HG03521 (cell line): ENCODE data around the gene UBXN10.
"Not testable (repeated sequence)": the region's sequence is repeated elsewhere in the genome, so short reads cannot be mapped to it uniquely, and the experiment has no call there.

Source experiments
- ATAC-seq: cut with Tn5 transposase; IDR thresholded peaks from one replicate; pipeline ENCODE4 v1.9.1; 2021; ENCODE audit warnings: mild to moderate bottlenecking, moderate library complexity; ENCODE audit not compliant: unreplicated experiment

The UBXN10 gene

GRCh38 chr1:20199403-20199802 is 13.5 kb downstream of the UBXN10 start:
- no peak for ATAC-seq

- ATAC-seq = no peak
These were observed 13.9 kb downstream of the UBXN10 start for GRCh38 chr1:20199840-20200239.

DNA sequence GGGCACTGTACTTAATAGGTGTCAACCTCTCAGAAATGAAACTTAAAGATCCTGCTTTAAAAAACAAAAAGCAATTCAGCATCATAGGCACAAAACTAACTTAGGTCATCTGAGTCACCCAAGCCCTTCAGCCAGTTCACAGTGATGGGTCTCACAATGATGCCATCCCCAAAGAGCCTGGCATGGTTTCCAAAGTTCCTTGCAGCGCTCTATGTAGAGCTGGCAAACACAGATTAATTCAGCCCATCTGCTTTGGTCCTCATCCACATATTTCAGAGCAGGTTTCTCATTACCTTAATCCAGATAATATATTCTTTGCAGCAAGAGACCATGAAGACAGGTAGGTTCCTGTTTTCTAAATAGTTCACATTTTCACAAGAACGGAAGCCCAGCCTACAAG is 15.1 kb downstream of the UBXN10 start:
- no peak for ATAC-seq

GRCh38 chr1:20202166-20202565 is 16.3 kb downstream of the UBXN10 start:
- ATAC-seq = no peak

DNA sequence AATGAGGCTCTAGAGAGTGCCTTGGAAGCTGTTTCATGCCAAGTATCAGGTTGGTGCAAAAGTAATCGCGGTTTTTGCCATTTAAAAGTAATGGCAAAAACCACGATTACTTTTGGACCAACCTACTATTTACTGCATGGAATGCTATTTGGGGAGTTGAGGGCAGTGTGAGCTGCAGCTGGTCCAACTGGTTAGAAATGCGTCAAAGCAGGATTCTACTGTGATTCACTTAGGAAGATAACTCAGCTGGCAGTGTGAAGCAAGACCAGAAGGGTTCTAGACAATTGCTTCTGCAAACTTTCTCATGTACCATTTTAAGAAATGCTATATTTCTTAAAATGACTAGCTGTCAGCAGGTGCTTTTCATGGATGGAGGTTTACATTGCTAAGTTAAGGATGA is 21.6 kb downstream of the UBXN10 start:
- no peak for ATAC-seq

- no peak for ATAC-seq
These were observed 23.6 kb downstream of the UBXN10 start for GRCh38 chr1:20209471-20209870.

GRCh38 chr1:20210736-20211460 is 25.0 kb downstream of the UBXN10 start:
- no peak for ATAC-seq

DNA sequence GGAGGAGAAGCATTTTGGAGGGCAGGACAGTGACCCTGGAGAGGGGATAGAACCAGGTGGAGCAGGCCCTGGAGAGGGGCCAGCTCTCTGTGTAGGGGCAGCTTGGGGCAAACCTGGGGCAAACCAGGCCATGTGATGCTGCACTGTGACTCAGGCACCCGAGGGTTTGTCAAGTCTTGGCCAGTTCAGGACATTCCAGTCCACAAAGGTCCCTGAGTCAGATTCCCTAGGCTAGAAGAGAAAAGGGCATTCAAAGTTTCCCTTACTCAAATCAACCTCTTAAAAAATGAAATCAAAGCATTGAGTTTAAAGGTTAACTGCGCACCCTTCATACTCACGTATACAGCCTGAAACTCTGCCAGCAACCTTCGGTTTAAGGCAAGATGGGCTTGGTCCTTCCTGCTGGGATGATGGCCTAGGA is 25.6 kb downstream of the UBXN10 start:
- ATAC-seq = no peak

GRCh38 chr1:20212085-20212684 is 26.3 kb downstream of the UBXN10 start:
- no peak for ATAC-seq

DNA sequence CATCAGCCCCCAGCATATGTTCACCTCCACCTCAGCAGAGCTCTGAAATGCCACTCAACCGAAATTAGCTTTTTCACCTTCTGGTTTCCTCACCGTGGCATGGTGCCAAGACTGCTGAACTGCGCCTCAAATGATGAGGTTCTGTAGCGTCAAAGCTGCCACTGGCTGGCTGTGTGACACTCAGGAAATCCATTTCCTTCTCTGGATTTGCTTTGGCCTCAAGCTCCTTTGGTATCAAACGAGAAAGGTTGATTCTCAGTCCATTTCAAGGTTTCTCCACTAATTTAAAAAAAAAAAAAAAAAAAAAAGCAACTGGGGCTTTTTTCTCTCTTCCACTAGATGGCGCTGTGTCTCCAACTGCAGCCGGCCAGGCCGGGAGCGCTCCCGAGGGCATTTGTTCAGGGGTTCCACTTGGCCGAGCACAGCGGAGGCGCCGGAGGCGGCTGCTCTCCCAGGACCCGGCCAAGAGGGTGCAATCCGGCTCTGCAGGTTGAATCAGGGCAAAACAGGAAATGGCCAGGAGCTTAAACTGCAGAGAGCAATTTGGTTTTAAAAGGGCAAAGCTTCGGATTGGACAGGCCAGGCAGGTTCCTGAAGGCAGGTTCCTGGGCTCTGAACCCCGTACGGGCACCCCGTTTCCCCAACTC is 26.9 kb downstream of the UBXN10 start:
- ATAC-seq = no peak

- no peak for ATAC-seq
These were observed 29.8 kb downstream of the UBXN10 start for GRCh38 chr1:20215716-20216115.

- ATAC-seq = no peak
These were observed 30.7 kb downstream of the UBXN10 start for GRCh38 chr1:20216574-20216973.

DNA sequence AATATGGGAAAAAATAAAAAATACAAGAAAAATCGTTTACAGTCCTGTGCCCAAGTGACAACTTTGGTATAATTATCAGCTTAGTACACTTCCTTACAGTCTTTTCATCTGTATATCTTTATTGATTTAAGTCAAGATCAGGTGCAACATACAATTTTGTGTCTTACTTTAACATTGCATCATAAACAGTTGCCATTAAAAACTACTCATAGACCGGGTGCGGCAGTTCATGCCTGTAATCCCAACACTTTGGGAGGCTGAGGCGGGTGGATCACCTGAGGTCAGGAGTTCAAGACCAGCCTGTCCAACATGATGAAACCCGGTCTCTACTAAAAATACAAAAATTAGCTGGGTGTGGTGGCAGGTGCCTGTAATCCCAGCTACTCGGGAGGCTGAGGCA is 33.2 kb downstream of the UBXN10 start:
- ATAC-seq = not testable (repeated sequence)

DNA sequence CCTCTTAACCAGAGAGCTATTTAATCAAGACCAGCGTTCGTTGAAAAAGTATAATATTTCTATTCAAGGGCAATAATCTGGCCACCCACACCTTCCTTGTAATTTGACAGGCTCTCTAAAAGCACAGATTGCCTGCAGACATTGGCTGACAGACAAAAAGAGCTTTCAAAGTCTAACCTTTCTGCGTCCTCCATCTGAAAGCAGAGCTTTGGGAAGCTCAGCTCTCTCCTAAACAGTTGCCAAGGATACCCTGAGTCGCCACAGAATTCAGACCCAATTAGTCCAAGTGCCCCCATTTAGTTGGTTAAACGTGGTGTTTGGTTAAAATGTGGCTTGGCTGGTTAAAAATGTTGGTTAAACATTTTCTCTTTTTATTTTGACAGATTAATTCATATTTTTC is 34.1 kb downstream of the UBXN10 start:
- no peak for ATAC-seq

DNA sequence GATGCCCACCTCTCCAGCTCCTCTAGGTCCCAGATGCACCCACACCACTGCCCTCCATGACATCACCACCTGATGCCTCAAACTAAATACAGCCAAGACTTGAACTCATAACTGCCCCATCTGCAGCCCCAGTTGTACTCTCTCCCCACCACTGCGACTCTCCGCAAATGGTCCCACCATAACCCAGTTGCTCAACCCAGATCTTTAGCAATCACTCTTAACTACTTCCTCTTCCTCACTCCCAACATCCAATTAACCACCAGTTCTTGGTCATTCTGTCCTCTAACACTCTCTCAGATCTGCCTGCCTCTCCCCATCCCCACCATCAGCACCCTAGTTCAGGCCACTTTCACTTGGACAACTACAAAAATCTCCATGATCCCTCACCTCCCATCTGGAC is 37.2 kb downstream of the UBXN10 start:
- ATAC-seq = no peak

GRCh38 chr1:20223551-20224419 is 37.9 kb downstream of the UBXN10 start:
- ATAC-seq = no peak

GRCh38 chr1:20224546-20224945 is 38.6 kb downstream of the UBXN10 start:
- no peak for ATAC-seq

DNA sequence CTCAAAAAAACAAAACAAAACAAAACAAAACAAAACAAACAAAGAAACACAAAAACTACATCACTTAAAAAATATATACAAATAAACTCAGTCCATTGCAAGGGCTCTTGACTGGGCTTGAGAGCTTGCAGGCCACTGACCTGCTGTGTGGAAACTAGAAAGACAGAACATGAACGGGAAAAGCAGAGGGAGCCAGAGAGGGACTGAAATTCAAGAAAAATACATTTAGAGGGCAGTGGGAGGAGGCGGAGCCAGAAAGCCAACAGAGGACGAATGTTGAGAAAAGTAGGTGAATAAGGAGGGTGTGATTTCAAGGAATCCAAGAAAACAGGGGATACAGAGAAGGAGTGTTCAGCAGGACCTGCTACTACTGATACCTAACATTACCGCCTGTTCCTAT is 41.8 kb downstream of the UBXN10 start:
- no peak for ATAC-seq

DNA sequence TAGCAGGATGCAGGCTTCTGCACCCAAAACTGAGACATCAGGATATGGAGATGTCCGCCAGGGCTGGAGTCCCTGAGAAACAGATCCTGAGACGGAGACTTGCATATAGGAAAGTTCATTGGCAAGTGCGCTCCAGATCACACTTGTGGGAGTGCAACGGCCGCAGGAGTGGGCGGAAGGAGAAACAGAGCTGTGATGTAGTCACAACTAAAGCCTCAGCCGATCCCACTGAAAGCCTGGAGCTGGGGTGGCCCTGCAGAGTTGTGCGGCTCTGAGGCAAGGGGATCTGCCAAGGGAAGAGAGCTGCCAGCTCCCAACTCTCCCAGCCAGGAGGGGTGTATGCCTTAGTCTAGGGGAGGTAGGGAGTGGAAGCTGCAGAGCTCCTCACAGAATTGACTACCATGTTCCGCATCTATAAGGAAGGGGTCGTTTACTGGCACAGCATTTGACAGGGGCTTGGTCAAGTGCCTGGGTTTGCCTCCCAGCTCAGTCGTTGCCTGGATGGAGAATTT is 42.5 kb downstream of the UBXN10 start:
- ATAC-seq = no peak

GRCh38 chr1:20229171-20229570 is 43.3 kb downstream of the UBXN10 start:
- ATAC-seq = no peak

- not testable (repeated sequence) for ATAC-seq
These were observed 46.7 kb downstream of the UBXN10 start for GRCh38 chr1:20232564-20232963.
